ENCODE data around the gene SPARCL1.
"Not testable (repeated sequence)": the region's sequence is repeated elsewhere in the genome, so short reads cannot be mapped to it uniquely, and the experiment has no call there.

SPARCL1 gene, protein sequence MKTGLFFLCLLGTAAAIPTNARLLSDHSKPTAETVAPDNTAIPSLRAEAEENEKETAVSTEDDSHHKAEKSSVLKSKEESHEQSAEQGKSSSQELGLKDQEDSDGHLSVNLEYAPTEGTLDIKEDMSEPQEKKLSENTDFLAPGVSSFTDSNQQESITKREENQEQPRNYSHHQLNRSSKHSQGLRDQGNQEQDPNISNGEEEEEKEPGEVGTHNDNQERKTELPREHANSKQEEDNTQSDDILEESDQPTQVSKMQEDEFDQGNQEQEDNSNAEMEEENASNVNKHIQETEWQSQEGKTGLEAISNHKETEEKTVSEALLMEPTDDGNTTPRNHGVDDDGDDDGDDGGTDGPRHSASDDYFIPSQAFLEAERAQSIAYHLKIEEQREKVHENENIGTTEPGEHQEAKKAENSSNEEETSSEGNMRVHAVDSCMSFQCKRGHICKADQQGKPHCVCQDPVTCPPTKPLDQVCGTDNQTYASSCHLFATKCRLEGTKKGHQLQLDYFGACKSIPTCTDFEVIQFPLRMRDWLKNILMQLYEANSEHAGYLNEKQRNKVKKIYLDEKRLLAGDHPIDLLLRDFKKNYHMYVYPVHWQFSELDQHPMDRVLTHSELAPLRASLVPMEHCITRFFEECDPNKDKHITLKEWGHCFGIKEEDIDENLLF

DNA sequence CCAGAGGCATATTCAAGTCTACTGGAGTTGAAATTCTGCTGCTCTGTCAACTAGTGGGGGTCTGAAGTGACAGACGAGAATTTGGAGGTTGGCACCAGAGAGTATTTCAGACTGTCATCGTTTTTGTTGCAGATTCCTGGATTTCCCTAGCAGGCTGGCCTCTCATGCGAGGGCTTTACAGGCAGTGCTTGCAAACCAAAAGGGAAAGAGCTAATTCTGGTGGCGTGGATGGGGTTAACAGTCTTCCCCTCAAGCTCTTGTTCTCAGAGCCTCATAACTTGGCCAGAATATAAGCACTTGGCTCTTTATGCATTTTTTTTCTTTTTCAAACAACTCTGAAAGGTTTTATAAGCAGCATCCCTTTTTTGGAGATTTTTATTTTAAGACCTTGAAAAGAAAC, at the start of gene SPARCL1:
TSS of gene SPARCL1 (minus strand) at position 190 of the 400 bp plus-strand sequence. CDS start 29,802 bp downstream, outside the sequence.
- DNase-seq: no peak

DNA sequence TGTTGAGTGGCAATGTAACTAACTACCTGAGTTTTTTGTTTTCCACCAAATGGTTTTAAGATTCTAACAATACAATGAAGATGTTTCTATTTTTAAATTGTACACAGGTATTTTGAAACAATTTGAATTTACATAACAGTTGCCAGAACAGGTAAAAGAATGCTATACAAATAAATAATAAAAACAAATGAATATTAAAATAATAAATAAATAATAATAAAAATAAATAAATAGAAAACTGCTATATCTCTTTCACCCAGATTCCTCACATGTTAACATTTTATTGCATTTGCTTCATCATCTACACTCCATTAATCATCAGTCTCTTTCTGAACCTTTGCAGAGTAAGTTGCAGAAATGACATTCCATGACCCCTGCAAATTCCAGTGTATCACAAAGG, 46.8 kb upstream of the SPARCL1 start:
- no peak for DNase-seq

DNA sequence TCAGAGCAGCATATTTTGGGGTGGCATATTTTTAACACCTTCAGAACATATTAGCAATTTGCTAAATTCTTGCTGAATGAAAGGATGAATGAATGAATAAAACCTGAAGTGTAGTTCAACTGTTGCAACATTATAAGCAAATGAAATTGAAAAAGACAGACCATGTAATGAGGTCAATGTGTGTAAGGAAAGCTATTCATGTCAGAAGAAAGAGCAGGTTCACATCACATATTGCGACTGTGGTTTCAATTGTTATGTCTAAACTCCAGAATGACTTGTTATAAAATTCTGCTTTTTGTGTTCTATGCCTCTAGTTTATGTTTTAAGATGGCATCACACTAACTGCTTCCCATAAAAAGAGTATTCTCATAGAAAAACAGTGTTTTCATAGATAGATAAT, 46.2 kb upstream of the SPARCL1 start:
- no peak for DNase-seq

DNA sequence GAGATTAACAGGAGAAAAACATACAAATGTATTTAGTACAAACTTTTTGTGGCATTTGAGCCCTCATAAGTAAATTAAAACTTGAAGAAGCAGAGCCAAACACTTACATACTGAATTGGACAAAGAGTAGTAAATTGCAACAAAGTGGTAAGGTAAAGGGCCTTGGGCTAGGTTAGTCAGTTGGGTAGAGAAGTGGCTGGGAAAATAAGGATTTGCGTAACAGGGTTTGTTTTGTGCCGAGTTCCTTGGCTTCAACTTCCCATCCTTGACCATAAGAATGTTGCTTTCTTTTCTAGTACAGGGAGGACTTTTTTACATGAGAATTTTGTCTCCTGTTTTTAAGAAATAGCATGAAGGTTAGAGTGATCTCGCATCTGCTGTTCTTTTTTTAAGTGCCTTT, 45.8 kb upstream of the SPARCL1 start:
- no peak for DNase-seq

DNA sequence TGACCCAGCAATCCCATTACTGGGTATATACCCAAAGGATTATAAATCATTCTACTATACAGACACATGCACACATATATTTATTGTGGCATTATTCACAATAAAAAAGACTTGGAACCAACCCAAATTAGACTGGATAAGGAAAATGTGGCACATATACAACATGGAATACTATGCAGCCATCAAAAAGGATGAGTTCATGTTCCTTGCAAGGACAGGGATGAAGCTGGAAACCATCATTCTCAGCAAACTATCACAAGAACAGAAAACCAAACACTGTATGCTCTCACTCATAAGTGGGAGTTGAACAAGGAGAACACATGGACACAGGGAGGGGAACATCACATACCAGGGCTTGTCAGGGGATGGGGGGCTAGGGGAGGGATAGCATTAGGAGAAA, 45.2 kb upstream of the SPARCL1 start:
- DNase-seq: not testable (repeated sequence)

DNA sequence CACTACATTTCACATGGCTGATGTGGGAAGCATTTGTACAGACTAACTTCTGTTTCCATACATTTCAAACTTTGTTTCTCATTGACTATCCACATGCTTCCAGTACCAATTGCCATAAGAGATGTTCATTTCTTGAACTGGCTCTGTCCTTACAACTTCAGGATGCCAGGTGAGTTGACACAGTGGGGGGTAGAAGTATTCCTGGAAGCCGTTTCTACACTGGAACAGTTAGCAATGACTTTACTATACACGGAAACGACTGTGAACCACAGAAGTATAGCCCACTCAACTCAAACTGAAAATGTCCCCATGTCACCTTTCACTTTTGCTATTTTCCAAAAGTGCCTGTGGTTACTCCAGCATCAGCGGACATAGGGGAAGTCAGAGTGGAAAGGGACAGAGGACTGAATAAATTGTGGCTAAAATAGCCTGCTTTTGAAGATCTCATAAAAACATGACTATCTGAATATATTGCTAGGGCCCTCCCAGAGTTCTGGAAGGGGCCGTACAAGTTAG, 41.2 kb upstream of the SPARCL1 start:
- DNase-seq: no peak

DNA sequence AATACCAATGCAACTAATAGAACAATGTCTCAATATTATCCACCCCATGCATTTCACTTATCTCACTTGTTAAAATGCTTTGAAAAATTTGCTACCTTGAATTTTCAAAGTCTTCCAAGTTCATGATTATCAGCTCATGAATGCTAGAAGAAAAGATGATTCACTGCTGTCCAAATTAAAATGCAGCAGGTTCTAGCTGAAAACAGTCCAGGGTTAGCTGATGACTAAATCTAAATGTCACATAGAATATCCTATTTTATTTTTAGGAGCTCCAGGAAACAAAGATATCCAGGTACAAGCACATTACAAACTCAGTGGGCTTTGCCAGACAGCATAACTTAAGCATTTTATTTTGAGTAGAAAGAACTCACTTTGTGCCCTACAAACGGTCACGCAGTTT, 38.0 kb upstream of the SPARCL1 start:
- DNase-seq: no peak

DNA sequence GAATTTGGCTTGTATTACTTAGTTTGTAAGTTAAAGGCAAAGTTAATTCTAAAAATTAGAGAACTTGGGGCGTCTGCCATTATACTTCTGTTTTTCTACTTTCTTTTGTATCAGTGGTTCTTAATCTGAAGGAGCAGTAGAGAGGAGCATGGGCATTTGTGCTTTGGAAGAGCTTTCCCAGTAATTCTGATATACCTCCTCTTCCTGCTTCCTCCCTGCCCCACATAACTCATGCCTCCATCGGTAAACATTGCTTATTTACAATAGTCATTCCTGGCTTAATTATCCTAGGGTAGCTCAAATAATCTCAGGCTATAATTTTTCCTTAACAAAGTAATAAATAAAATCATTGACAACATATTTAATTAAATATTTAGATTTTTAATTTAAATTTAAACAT, 37.1 kb upstream of the SPARCL1 start:
- DNase-seq: no peak

DNA sequence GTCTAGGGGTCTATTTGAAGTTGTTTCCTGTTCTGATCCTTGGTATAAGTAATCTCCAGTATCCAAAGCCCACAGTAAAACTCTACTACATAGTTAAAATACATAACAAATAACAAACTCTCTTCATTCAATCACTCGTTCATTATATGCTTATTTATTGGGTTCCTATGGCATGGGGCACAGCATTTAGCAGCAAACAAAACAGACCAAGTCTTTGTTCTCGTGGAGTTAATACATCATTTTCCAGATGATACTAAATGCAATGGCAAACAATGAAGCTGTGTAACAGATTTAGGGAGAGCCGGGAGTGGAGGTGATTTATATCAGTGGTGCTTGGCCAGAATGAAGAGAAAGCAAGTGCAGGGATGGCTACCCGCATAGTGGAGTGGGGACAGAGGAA, 36.6 kb upstream of the SPARCL1 start:
- no peak for DNase-seq

DNA sequence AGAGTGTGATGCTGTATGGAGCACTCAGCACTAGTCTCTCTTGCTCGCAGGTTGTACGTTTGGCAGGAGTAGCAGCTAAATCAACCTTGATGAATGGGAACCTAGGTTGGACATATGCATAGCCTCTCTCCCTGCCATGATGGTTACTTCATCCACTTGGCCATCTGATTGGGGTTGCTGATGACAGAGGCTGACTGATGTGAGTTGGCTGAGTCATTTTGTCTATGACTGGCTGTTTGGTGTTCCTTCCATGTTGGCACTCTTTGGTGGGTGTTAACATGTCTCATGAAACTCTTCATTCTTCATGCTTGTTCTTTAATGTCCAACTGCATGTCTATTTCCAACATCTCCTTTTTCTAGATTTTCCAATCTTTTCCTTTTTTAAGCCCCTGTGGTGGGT, 31.6 kb upstream of the SPARCL1 start:
- peak; percentile 18 for DNase-seq

DNA sequence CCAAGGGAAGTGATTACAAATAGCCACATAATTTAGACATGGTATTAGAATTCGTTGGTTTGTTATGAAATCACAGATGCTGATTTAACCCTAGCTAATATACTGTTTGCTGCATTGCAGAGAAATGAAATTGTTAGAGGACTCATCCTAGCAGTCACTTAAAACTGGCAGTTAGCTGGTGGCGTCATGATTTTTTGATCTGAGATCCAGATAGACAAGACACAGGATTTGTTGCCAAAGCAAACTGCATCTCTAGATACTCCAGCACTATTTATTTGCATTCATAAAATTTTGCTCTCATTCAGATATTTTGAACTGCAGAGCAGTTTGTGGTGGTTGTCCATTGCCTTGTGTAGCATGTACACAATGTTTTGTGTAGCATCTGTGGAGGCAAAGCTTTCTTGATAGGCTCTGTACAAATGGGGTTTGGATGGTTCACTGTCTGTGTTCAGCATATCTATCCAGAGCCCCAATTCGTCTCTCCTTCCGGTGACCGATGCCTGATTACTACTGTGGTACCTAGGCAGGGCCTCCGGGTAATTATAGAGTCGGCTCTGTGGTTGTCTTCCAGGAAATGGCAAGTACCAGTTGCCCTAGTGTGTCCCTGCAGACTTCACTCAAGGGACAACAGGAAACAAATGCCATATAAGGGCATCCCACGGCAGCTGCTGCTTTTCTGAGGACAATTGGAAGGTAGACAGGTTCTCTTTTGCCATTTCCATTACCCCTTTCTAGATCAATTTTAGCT, 30.1 kb upstream of the SPARCL1 start:
- DNase-seq: no peak

DNA sequence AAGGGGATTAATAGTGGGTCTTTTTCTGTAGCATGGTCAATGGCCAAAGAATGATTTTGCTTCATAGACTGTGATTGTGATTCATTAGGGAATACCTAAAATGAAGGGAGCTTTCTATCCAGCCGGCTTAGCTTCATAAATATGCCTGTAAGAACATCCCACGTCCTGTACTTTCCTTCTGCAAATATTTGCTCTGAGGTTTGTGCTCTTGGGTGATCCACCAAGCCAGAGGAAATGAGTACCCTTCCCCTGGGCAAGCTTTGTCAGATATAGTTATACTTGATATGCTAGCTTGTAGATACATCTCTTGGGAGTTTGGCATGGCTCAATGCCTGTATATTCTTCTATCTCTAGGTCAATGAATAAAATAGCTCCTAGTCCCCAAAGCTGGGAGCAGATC, 28.2 kb upstream of the SPARCL1 start:
- no peak for DNase-seq

DNA sequence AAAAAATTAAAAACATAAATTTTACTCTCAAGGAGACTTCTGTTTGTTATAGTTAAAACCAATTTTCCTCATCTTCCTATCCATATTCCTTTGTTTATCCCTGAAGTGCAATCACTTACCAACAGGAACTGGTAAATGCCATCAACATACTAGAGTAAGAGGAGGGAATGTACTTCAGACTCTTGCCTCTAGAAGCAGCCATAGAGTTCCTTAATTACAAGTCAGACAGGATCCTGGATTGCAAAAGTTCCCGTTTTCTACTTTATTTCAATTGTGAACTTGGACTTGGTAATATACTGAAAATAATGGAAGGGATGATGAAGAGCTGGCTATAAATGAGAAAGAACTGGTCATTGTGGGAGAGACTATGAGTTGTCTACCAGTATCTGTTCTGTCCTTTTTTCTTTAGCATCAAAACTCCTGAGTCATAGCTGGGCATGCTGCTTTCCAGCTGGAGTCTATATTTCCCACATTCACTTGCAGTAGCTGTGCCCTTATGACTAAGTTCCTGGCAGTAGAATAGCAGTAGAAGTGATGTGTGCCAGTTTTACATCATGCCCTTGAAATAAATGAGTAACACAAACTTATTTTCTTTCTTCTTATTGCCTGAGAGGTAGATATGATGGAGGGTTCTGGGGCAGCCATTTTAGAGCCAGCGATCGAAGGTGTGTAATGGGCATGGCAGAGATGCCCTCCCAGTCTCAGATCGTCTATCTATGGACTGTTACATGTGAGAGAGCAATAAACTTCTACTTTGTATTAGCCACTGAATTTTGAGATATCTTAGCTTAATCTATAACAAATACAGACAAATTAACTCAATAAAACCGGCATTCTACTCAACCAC, 26.8 kb upstream of the SPARCL1 start:
- peak; percentile 73 for DNase-seq

DNA sequence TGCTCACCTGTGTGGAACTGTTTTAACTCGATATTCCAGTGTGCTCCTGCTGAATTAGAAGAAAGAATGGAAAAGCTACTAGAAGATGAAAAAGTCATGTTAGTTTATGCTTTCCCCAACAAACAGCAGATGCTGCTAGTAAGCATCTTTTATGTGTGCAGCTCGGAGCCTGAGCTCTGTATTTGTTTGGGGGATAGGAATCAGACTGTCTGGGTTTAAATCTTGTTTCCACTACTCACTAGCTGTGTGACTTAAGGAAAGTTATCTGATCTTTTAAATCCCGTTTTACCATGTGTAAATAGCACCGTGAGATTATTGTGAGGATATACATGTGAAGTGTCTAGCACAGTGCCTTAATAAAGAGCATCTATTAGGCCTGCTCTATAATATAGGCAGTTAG, 24.0 kb upstream of the SPARCL1 start:
- DNase-seq: no peak

DNA sequence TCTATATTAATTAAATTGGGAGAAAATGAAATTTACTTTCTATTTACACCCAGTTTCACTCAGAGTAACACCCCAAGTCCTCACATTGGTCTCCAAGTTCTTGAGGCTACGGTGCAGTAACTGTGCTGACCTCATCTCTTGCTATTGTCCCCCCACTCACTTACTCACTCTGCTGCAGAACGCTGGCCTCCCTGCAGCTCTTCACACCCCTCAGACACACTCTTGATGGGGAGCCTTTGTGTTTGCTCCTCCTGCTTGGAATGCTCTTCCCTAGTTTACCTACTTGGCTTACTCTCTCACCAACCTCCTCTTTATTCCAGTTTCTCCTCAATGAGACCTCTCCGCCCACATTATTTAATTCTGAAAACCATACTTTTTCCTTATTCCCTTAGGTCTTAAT, 22.2 kb upstream of the SPARCL1 start:
- no peak for DNase-seq

DNA sequence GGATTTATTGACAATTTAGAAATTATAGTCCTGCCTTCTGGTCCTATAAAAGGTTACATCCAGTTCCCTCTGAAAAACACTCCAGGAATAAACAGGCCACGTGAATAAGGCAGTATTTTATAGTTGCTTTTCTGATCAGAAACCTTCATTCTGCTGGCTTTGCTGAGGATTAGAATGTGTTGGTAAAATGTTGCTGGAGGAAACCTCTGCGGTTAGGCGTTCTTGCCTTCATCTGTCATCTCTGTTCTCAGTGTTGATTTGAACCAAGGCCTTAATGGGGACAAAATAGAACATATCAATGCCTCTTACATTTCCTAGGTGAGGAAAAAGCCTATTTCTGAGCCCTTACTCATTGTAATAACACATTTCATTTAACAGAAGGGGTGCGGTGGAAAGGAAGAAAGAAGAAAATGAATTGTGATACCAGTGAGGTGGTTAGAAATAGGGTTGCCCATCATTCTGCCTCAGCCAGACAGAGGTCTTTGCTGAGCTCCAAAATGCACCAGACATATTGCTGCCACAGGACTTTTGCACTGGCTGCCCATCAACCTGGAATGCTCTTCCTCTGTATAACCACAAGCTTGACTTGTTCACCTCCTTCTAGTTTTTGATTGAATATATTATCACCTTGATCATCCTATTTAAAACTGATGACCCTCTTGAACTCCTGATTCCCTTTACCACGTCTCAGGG, 18.0 kb upstream of the SPARCL1 start:
- no peak for DNase-seq

DNA sequence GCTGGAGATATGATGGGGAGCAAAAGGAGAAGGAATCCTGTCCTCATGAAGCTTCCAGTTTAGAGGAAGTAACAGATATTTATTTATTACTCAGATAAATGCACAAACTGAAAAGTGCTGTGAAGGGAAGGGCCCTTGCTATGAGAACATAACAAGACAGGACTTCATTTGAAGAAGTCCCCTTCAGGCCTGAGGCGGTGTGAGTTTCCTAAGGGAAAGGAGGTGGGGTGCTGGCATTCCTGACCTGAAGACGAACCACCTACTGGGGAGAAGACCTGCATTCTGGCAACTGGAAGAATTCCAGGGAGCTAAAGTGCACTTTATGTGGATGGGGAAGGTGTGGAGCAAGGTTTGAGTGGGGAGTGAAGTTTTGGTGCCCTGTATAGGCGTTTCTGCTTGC, 15.9 kb upstream of the SPARCL1 start:
- DNase-seq: no peak

DNA sequence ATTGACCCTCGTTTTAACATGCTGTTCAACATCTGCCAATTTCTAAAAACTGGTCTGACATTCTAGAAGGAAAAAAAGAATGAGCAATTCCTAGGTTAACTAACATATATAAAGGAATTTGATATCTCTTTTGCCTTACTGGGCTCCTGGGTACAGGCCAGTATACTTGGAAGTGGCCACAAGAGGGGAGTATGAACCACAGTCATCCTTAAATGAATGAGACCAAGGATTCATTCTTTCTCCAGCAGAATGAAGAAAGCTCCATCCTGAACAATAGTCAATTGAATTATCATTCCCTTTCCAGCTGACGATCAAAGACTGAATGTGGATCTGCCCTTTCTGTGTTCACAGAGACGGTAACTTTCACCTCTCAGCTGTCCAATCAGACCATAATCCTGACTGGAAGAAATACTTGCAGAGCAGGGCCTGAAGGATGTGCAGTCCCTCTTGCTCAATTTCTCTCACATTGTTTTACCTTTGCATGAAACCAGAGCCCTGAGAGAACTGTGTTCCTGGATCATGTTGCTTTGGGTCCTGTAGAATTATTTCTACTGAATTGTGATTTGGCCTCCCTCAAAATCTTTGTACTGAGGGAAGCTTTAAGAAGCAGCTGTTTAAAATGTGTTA, 14.8 kb upstream of the SPARCL1 start:
- DNase-seq: peak; percentile 19

DNA sequence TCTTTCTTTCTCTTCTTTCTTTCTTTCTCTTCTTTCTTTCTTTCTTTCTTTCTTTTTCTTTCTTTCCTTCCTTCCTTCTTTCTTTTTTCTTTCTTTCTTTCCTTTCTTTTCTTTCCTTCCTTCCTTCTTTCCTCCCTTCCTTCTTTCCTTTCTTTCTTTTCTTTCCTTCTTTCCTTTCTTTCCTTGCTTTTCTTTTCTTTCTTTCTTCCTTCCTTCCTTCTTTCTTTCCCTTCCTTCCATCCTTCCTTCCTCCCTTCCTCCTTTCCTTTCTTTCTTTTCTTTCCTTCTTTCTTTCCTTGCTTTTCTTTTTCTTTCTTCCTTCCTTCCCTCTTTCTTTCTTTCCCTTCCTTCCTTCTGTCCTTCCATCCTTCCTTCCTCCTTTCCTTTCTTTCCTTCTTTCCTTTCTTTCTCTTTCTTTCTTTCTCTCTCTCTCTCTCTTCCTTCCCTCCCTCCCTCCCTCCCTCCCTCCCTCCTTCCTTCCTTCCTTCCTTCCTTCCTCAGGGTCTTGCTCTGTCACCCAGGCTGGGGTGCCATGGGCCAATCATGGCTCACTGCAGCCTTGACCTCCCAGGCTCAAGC, 13.6 kb upstream of the SPARCL1 start:
- no peak for DNase-seq

DNA sequence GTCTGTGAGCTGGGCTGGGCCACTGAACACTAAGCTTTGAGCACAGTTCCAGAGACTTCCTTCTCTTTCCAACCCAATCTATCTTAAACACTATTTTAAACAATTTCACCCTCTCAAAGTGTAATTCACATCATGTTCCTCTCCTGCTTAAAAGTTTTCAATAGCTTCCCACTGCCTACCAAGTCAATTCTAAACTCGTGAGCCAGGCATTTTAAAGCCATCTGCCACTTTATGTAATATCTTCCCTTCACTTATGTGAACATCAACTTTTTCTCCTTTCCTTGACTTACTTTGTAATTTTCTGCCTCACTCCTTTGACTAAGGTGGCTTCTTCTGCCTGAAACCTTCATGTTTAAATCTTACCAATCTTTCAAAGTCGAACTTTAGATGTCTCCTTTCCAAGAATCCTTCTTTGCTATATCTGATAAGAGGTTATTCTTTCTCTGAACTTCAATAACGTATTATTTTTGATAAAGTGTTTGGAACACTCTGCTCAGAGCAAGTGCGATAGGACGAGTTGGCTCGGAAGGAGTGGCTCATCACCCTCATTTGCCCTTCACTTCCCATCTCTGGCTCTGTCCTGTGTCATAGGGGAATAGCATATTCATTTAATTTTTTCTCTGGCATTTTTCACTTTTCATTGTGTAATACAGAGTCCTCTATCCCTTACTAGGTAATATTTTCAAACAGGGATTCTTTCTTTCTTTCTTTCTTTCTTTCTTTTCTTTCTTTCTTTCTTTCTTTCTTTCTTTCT, 13.0 kb upstream of the SPARCL1 start:
- no peak for DNase-seq

Data from suppressor macrophage treated with lipopolysaccharide for 4 hours (primary cell).